ENCODE data around the gene SP110.

- TF ChIP-seq EZH2 (IDR thresholded peaks at IDR 0.05; ENCODE audit: borderline replicate concordance, insufficient read depth, low read depth, low read length, poor library complexity, severe bottlenecking) (no peak), CTCF (IDR thresholded peaks at IDR 0.05) (no peak)
Measured at GRCh38 chr2:230216489-230216888, 3.3 kb downstream of the SP110 start.

Measured in B cell (primary cell).